Fibroblast of gingiva (primary cell): ENCODE data around the gene STK4.
"Not testable (repeated sequence)": the region's sequence is repeated elsewhere in the genome, so short reads cannot be mapped to it uniquely, and the experiment has no call there.

Source experiments
- DNase-seq: peaks from one replicate; pipeline ENCODE4 v3.0.0-alpha.2; 2011; ENCODE audit warnings: low read depth

STK4 gene

DNA sequence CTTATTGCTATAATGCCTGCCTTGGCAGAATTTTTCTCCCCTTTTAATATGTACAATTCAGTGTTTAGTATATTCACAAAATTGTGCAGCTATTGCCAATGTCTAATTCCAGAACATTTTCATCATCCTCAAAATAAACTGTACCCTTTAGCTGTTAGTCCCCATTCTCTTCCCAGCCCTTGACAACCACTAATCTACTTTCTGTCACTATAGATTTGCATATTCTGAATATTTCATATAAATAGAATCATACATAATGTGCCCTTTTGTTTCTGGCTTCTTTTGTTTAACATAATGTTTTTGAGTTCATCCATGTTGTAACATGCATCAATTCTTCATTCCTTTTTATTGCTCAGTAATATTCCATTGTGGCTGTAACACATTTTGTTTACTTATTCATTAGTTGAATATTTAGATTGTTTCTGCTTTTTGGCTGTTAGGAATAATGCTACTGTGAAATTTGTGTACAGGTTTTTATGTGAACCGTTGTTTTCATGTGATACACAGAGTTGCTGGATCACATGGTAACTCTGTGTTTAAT is 22.4 kb downstream of the STK4 start:
- no peak for DNase-seq

DNA sequence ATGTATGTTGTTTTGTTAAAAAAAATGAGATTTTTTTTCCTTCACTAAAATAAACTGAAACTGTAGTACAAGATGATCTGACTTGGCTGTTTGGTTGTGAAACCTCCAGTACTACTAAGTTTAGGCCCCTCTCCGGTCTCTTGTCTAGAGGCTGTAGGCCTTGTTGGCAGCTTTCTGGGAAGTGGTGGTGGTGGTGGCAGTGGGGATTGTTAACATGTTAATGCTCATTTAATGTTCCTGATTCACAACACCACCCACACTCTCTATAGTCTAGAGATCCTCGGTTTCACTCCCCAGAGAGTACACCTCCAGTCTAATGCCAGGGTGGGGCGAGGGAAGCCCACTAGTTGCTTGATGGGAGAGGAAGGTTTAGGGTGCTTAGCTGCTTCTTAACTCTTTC is 24.1 kb downstream of the STK4 start:
- peak; percentile 42 for DNase-seq

GRCh38 chr20:44990957-44991356 is 24.6 kb downstream of the STK4 start:
- no peak for DNase-seq

DNA sequence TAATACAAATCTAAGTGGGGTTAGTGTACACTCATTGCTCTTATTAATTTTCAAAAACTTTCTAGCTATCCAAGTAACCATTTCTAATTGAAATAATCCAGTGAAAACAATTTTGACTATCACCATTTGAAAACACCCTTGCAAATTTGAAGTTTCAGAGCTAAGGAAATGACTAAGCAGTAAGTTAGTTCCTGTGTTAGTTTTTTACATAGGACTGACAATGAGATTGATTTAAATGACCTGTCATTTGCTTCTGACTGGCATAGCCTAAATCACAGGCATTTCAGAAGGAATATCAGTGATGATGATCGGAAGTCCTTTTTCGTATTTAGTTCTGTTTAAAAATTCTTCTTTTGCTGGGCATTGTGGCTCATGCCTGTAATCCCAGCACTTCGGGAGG is 27.0 kb downstream of the STK4 start:
- no peak for DNase-seq

DNA sequence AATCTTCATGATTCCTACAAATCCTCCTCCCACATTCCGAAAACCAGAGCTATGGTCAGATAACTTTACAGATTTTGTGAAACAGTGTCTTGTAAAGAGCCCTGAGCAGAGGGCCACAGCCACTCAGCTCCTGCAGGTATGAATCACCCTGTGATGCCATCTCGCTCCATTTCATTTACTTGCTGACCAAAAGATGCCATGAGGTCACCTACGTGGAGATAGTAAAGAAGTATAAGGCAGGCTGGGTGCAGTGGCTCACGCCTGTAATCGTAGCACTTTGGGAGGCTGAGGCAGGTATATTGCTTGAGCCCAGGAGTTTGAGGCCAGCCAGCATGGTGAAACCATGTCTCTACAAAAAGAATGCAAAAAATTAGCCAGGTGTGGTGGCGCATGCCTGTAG is 30.9 kb downstream of the STK4 start:
- no peak for DNase-seq

DNA sequence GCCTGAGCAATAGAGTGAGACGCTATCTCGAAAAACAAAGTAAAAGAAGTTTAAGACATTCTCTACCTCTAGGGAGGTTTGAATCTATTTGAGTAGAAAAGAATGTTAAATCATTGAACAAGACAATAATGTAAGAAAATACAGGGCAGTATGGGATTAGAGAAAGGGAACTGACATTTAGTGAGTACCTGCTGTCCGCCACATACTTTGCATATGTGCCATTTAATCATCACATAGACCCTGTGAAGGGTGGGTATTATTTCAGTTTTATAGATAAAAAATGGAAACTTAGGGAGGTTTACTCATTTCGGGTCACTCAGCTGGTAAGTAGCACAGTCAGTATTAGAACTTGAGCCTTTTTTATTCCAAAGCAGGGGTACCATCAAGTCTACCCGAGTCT is 31.4 kb downstream of the STK4 start:
- DNase-seq: no peak

- DNase-seq: no peak
These were observed 42.3 kb downstream of the STK4 start for GRCh38 chr20:45008521-45009049.

- no peak for DNase-seq
These were observed 44.1 kb downstream of the STK4 start for GRCh38 chr20:45010399-45010828.

- peak; percentile 68 for DNase-seq
These were observed 44.8 kb downstream of the STK4 start for GRCh38 chr20:45011108-45011526.

DNA sequence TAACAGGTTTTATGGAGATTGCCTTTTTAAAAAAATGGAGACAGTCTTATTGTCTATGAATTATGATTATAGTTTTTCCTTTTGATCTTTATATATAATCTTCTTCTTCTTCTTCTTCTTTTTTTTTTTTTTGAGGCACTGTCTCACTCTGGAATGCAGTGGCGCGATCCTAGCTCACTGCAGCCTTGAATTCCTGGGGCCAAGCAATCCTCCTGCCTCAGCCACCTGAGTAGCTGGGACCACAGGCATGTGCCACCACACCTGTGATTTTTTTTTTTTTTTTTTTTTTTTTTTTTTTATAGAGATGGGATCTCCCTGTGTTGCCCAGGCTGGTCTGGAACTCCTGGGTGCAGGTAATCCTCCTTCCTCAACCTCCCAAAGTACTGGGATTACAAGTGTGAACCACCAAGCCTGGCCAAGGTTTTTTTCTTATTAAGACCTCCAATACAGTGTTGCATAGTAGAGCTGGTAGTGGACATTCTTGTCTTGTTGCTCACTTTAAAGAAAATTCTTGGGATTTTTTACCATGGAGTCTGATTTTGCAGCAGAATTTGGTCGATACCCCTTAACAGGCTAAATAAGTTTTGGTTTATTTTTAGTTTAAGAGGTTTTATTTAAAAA is 46.5 kb downstream of the STK4 start:
- peak; percentile 20 for DNase-seq

GRCh38 chr20:45014131-45014530 is 47.8 kb downstream of the STK4 start:
- DNase-seq: not testable (repeated sequence)

DNA sequence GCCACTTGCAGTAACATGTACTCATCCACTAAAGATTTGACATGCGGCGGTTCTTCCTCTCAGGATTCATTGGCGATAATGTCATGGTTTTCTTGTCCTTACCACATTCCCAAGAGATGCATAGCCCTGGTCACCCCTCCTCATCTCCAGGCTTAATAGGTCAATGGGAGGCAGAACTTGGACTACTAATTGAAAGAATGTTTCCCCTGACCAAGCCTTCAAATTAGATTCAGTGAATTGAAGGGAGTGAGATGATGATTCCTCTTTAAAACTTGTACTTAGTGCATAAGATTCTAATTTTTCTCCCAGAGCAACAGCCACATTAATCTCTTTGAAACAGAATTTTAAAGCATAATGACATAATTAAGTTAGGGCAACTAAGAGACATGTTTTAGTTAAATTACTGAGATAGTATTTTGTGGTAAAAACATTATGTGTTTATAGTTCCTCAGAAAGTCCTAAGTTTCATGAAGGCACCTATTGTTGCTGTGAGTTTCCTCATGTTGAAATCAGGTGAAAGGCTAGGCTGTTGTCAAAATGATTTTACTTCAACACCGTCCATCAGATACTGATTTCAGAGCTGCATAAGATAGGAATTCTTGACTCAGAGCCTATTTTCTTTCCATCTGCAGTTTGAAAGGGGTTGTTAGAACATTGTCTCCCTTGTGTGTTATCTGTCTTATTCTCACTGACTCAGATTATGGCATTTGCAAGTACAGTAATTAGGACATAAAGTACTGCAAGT is 48.5 kb downstream of the STK4 start:
- DNase-seq: peak; percentile 40

GRCh38 chr20:45016089-45016671 is 49.9 kb downstream of the STK4 start:
- DNase-seq: peak; percentile 30

GRCh38 chr20:45017281-45017680 is 51.0 kb downstream of the STK4 start:
- DNase-seq: no peak

GRCh38 chr20:45017857-45018256 is 51.5 kb downstream of the STK4 start:
- DNase-seq: no peak

GRCh38 chr20:45019027-45019761 is 52.9 kb downstream of the STK4 start:
- DNase-seq: no peak

DNA sequence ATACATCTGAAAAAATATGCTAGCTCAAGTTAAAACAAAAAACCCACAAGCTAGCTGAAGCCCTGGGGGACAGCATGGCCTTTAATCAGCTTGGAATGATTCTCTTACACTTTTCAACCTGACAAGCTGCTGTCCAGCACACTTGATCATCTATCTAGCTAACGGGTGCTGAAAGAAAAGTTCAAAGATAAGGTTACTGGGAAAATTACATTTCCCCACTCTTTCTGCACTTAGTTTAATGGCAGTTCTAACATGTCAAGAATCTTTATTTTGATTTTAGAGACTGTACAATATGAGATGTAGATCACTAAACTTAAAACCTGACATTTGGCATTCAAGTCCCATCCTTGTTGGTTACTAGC is 53.4 kb downstream of the STK4 start:
- DNase-seq: no peak

DNA sequence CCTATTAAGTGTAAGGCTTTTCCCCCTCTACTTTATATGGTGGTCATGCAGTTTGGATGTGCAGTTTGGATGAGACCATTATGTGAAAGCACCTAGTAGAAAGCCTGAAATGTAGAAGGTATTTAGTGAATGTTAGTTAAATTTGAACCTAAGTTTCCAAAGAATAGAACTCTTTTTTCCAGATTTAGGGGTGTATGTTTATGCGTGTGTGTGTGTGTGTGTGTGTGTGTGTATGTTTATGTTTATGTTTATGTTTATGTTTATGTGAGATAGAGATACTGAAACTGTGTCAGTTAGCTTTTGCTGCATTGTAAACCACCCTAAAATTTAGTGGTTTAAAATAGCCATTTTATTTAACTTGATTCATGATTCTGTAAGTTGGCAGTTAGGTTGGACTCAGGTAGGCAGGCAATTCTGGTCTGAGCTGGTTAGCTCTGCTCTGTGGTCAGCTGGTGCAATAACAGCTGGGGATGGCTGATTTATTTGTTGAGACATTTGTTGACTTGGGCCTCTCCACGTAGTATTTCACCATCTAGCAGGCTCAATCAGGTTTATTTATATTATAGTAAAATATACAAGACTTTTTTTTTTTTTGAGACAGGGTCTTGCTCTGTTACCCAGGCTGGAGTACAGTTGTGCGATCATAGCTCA is 54.0 kb downstream of the STK4 start:
- DNase-seq: peak; percentile 63

DNA sequence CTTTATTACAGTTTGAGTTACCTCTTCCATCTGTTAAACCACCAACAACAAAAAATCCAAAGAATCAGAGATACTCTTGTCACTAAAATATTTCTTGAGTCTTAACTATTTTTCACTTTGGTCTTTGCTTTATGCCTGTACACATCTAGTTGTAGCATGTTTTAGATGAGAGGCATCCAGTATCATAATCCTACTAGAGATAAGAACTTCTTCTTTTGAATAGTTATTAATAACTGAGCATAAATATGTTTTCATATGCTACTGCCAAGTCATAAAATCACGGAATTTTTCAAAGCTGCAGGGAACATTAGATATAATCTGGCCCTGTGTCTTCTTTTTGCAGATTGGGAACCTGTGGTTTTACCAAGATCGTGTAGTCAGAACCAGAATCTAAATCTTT is 55.3 kb downstream of the STK4 start:
- DNase-seq: no peak

GRCh38 chr20:45023140-45023539 is 56.8 kb downstream of the STK4 start:
- not testable (repeated sequence) for DNase-seq

DNA sequence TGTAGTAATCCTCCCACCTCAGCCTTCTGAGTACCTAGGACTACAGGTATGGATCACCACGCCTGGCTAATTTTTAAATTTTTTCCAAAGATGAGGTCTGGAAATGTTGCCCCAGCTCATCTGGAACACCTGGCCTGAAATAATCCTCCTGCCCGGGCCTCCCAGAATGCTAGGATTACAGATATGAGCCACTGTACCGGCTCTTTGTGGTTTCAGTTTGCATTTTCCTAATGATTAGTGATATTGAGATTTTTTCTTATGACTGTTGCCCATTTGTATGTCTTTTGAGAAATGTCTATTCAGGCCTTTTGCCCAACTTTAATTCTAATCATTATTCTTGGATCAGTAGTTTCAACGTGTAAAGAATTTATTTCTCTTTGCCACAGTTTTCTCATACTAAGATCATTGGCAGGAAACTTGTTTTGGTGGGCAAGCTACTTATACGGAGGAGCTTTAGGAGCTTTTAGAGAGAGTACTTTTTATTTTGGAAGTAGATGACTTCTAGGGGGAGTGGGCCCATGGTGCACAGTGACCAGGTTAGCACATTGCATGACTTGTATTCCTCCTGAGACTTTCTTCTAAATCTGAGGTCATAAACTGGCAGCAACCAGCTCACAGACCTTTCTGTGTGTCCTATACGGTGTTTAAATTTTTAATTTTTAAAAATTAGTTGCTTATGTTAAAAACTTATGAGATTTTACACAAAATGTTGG is 62.3 kb downstream of the STK4 start:
- no peak for DNase-seq
